SU-DHL-6 (cell line): ENCODE results near the gene CFHR5.

ENCODE experiments used
- H2AFZ ChIP-seq: fragments of 200-600 bp; sonication (generic); 2 replicates; pipeline ENCODE4 v1.6.1; 2014; ENCODE audit warnings: low read depth, mild to moderate bottlenecking, moderate library complexity, mixed read lengths, antibody characterized with exemption, low read length; ENCODE audit not compliant: severe bottlenecking
- H3F3A ChIP-seq: fragments of 200-600 bp; shearing (Covaris generic); 2 replicates; pipeline ENCODE4 v1.6.0; 2016; ENCODE audit warnings: antibody characterized with exemption, mild to moderate bottlenecking; ENCODE audit not compliant: insufficient read depth
- H3K27ac ChIP-seq: fragments of 200-600 bp; sonication (generic); 2 replicates; pipeline ENCODE4 v1.5.1; 2016; ENCODE audit warnings: low read depth, mild to moderate bottlenecking, low read length, moderate library complexity, mixed read lengths
- H3K27me3 ChIP-seq: fragments of 200-600 bp; sonication (generic), shearing (Covaris generic); 2 replicates; pipeline ENCODE4 v1.6.0; 2014; ENCODE audit warnings: mild to moderate bottlenecking, low read length
- H3K36me3 ChIP-seq: fragments of 200-600 bp; sonication (generic); 2 replicates; pipeline ENCODE4 v1.6.1; 2014; ENCODE audit warnings: mild to moderate bottlenecking, low read length, mixed read lengths
- H3K4me2 ChIP-seq: fragments of 300-600, 200-600 bp; shearing (Covaris generic), sonication (generic); 2 replicates; pipeline ENCODE4 v1.6.0; 2014; ENCODE audit warnings: low read length, low read depth, mild to moderate bottlenecking; ENCODE audit not compliant: poor library complexity, severe bottlenecking
- H3K4me3 ChIP-seq: fragments of 200-600 bp; sonication (generic); 2 replicates; pipeline ENCODE4 v1.5.1; 2014; ENCODE audit warnings: antibody characterized with exemption, low read length, mild to moderate bottlenecking, mixed read lengths; ENCODE audit not compliant: insufficient read depth, poor library complexity, severe bottlenecking
- H3K79me2 ChIP-seq: fragments of 200-600 bp; sonication (generic); 2 replicates; pipeline ENCODE4 v1.6.1; 2014; ENCODE audit warnings: mild to moderate bottlenecking, low read length, moderate library complexity; ENCODE audit not compliant: insufficient read depth
- H3K9ac ChIP-seq: fragments of 200-600 bp; sonication (generic); 2 replicates; pipeline ENCODE4 v1.7.0; 2014; ENCODE audit warnings: mild to moderate bottlenecking, low read length
- H3K9me2 ChIP-seq: fragments of 200-600 bp; sonication (generic); replicated peaks from 2 replicates; pipeline ENCODE4 v1.6.1; 2014; ENCODE audit warnings: low read length; ENCODE audit not compliant: insufficient read depth
- H3K9me3 ChIP-seq: fragments of 200-600 bp; sonication (generic); 2 replicates; pipeline ENCODE4 v1.6.1; 2014; ENCODE audit warnings: low read length, mixed read lengths; ENCODE audit not compliant: insufficient read depth
- H4K20me1 ChIP-seq: fragments of 200-600 bp; sonication (generic); 2 replicates; pipeline ENCODE4 v1.6.1; 2014; ENCODE audit warnings: low read depth, mild to moderate bottlenecking, antibody characterized with exemption, low read length, moderate library complexity, mixed read lengths
- CTCF ChIP-seq: fragments of 200-600 bp; sonication (generic); IDR thresholded peaks from one replicate; pipeline ENCODE4 v1.5.1; 2017; ENCODE audit warnings: antibody characterized with exemption, mild to moderate bottlenecking, low read length, moderate library complexity; ENCODE audit not compliant: insufficient read depth, poor library complexity, severe bottlenecking
- EZH2phosphoT487 ChIP-seq: fragments of 200-600 bp; sonication (generic), shearing (Covaris generic); conservative IDR thresholded peaks from 2 replicates; pipeline ENCODE4 v1.6.1; 2018; ENCODE audit warnings: mild to moderate bottlenecking, antibody characterized with exemption, low read length, moderate library complexity, mixed read lengths

CFHR5 gene

GRCh38 chr1:197042676-197043341, 65.5 kb downstream of the CFHR5 start:
- H3K4me3 ChIP-seq: no peak overlapping the region
- no peak overlapping the region for H3K4me2 ChIP-seq
- no peaks in the 10 kb centered on the region for H3K36me3 ChIP-seq
- no peaks in the 10 kb centered on the region for H3F3A ChIP-seq
- no peak overlapping the region for H3K9ac ChIP-seq
- TF ChIP-seq CTCF (no peak), EZH2phosphoT487 (no peak)
- H3K9me3 ChIP-seq: no peaks in the 10 kb centered on the region
- H4K20me1 ChIP-seq: no peaks in the 10 kb centered on the region
- no peaks in the 10 kb centered on the region for H3K9me2 ChIP-seq
- H2AFZ ChIP-seq: no peak overlapping the region
- no peaks in the 10 kb centered on the region for H3K79me2 ChIP-seq
- no peak overlapping the region for H3K27ac ChIP-seq
- H3K27me3 ChIP-seq: no peaks in the 10 kb centered on the region

- no peaks in the 10 kb centered on the region for H3F3A ChIP-seq
- H3K4me3 ChIP-seq: no peak overlapping the region
- peaks cover 3% of the 10 kb centered on the region; the same call in 1 of the 2 replicates for H3K9me3 ChIP-seq
- no peaks in the 10 kb centered on the region for H3K27me3 ChIP-seq
- no peak for TF ChIP-seq EZH2phosphoT487
- no peak for TF ChIP-seq CTCF
- H3K9me2 ChIP-seq: no peaks in the 10 kb centered on the region
- H3K4me2 ChIP-seq: no peak overlapping the region
- H3K79me2 ChIP-seq: no peaks in the 10 kb centered on the region
- no peaks in the 10 kb centered on the region for H4K20me1 ChIP-seq
- H3K36me3 ChIP-seq: no peaks in the 10 kb centered on the region
- H3K9ac ChIP-seq: no peak overlapping the region
- H2AFZ ChIP-seq: no peak overlapping the region
- no peak overlapping the region for H3K27ac ChIP-seq
These were observed 71.7 kb downstream of the CFHR5 start for GRCh38 chr1:197049100-197049499.
